Measurements from ENCODE around the gene GRAMD4.

DNA sequence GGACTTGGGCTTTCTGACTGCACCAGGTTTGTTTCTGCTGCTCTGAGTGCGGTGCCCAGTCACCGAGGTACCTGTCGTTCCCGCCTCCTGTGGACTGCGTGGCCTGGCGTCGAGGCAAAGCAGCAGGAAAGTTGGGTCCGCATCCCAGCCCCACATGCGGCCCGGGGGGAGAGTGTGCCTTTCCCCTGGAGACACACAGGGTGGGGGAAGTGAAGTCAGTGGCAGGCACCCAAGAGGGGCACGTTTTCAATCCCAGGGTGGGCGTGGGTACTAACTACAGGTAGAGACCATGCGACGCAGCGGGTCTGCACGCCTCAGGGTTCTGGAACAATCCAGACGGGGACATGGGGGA, 25.3 kb upstream of the GRAMD4 start:
- TF ChIP-seq, protein P1, sequence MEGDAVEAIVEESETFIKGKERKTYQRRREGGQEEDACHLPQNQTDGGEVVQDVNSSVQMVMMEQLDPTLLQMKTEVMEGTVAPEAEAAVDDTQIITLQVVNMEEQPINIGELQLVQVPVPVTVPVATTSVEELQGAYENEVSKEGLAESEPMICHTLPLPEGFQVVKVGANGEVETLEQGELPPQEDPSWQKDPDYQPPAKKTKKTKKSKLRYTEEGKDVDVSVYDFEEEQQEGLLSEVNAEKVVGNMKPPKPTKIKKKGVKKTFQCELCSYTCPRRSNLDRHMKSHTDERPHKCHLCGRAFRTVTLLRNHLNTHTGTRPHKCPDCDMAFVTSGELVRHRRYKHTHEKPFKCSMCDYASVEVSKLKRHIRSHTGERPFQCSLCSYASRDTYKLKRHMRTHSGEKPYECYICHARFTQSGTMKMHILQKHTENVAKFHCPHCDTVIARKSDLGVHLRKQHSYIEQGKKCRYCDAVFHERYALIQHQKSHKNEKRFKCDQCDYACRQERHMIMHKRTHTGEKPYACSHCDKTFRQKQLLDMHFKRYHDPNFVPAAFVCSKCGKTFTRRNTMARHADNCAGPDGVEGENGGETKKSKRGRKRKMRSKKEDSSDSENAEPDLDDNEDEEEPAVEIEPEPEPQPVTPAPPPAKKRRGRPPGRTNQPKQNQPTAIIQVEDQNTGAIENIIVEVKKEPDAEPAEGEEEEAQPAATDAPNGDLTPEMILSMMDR (conservative IDR thresholded peaks at IDR 0.05 in 1 of 2, IDR thresholded peaks at IDR 0.05 in 1 of 2; ENCODE audit: extremely low read depth in 1 of 2, insufficient read depth in 1 of 2, low read depth in 1 of 2, low read length in 2 of 2) = no peak
- no peak for TF ChIP-seq EZH2 (IDR thresholded peaks at IDR 0.05; ENCODE audit: borderline replicate concordance, low read length)

All from mammary epithelial cell (primary cell).